HL-60 (cell line): ENCODE measurements around the gene RFWD3.

Experiments
- CTCF ChIP-seq: IDR thresholded peaks from one replicate; pipeline ENCODE4 v1.5.1; 2011; ENCODE audit warnings: low read length, control low read depth, inconsistent platforms; ENCODE audit not compliant: insufficient read depth
- GABPA ChIP-seq: IDR thresholded peaks from 2 replicates; pipeline ENCODE4 v1.6.1; 2012; ENCODE audit warnings: low read depth

- TF ChIP-seq GABPA (no peak), CTCF (no peak)
Measured at GRCh38 chr16:74699666-74700065, 33.0 kb upstream of the RFWD3 start.
